Measurements from ENCODE around the gene IPO5.

DNA sequence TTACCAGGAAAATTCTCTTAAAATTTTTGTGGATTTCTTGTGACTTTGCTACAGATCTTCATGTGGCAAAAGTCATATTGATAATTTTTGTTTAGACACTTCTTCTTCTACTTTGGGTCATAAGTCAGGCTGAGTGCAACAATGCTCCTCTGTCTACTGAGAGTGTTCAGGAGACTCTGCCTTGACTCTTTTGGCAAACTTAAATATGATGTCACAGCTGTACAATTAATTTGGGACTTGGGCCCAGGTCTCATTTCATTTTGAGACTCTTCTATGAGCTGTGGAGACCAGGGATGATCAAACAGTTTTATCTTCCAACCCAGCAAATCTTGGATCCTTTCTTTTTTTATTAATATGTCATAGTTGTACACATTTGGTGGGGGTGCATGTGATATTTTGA, 19.7 kb upstream of the IPO5 start:
- TF ChIP-seq, protein P1, sequence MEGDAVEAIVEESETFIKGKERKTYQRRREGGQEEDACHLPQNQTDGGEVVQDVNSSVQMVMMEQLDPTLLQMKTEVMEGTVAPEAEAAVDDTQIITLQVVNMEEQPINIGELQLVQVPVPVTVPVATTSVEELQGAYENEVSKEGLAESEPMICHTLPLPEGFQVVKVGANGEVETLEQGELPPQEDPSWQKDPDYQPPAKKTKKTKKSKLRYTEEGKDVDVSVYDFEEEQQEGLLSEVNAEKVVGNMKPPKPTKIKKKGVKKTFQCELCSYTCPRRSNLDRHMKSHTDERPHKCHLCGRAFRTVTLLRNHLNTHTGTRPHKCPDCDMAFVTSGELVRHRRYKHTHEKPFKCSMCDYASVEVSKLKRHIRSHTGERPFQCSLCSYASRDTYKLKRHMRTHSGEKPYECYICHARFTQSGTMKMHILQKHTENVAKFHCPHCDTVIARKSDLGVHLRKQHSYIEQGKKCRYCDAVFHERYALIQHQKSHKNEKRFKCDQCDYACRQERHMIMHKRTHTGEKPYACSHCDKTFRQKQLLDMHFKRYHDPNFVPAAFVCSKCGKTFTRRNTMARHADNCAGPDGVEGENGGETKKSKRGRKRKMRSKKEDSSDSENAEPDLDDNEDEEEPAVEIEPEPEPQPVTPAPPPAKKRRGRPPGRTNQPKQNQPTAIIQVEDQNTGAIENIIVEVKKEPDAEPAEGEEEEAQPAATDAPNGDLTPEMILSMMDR (IDR thresholded peaks at IDR 0.05; ENCODE audit: borderline replicate concordance, extremely low read depth, low read length, poor library complexity, severe bottlenecking) = no peak
- no peak for TF ChIP-seq EZH2 (IDR thresholded peaks at IDR 0.05; ENCODE audit: borderline replicate concordance, low read depth, low read length, severe bottlenecking)
